ENCODE measurements around the gene EID3. TPM values are rescaled to one million over a fixed set of nuclear protein-coding genes. Genes with fewer than 3 reads are reported as not detected.

EID3 gene
- total and polyA plus RNA-seq, 7 donors = 0.28 to 1.3 (median 0.95) TPM

DNA sequence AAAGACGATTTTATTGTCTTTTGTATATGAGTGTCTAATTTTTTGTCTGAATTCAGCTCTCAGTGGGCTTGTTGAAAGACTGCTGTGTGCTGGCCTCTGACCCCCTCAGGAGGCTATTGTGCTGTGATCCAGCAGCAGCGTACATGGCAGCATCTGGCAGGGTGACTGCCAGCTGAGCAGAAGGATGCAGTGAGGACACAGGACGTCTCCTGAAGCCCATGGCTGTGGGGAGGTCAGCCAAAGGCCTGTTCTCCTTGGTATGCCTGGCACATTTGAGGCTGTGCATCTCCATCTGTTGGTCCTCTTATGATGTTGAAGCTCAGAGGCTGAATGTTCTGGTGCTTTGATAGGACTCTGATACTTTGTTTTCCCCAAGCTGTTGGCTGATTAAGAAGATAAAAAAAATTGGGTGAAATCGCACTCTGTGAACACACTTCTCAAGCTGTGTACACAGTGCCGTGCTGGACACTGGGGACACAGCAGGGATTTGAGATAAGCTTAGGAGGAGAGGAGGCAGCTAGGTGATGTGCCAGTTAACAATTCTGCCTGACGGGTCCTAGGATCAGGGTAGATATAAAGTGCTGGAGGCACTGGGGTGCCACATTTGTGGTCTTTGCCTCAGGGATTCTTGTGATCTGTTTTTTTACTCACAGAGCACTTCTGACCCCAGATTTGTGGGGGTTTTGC is 37.5 kb downstream of the EID3 start:
- ATAC-seq = peak in 1 of 4 donors; percentile 35
- TF ChIP-seq, protein P1, sequence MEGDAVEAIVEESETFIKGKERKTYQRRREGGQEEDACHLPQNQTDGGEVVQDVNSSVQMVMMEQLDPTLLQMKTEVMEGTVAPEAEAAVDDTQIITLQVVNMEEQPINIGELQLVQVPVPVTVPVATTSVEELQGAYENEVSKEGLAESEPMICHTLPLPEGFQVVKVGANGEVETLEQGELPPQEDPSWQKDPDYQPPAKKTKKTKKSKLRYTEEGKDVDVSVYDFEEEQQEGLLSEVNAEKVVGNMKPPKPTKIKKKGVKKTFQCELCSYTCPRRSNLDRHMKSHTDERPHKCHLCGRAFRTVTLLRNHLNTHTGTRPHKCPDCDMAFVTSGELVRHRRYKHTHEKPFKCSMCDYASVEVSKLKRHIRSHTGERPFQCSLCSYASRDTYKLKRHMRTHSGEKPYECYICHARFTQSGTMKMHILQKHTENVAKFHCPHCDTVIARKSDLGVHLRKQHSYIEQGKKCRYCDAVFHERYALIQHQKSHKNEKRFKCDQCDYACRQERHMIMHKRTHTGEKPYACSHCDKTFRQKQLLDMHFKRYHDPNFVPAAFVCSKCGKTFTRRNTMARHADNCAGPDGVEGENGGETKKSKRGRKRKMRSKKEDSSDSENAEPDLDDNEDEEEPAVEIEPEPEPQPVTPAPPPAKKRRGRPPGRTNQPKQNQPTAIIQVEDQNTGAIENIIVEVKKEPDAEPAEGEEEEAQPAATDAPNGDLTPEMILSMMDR (IDR thresholded peaks at IDR 0.05) = no peak
- H3K4me1 ChIP-seq = peaks cover 43% of the 10 kb centered on the region
- H3K27ac ChIP-seq = no peak overlapping the region
- intact Hi-C loops (cut with DNase I) = loop anchor here in 1 of 2 donors (5.0 kb wide), 1 partner anchor 34 kb away; no protein-coding TSS in a partner anchor
- no peak overlapping the region for H3K4me3 ChIP-seq
- WGBS, 3 donors = 60 to 81% (median 70%) methylated on average over 6 of the region's 6 CpGs
- no peak for DNase-seq
- H3K36me3 ChIP-seq (ENCODE audit: insufficient read depth in 1 of 2, low read depth in 1 of 2) = peaks cover 10 to 96% of the 10 kb centered on the region in 2 donors
- no peaks in the 10 kb centered on the region for H3K27me3 ChIP-seq (ENCODE audit: insufficient read depth in 3 of 3, low read length in 2 of 3)
- no peaks in the 10 kb centered on the region for H3K9me3 ChIP-seq

DNA sequence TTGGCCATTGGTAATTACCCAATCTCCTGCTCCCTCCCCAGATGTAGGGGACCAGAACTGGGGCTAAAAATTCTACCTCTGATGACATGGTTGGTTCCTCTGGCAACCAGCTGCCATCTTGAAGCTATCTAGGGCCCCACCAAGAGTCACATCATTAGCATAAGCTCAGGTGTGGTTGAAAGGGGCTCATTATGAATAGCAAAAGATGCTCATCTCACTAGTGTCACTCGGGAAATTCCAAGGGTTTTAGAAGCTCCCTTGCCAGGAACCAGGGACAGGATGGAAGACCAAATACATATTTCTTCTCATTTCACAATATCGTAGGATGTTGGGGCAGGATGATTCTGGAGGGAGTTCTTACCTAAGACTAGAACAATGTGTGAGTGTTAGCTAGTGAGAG is 38.6 kb downstream of the EID3 start:
- 93 to 95% (median 94%) methylated on average over 2 of the region's 2 CpGs for WGBS, 3 donors
- ATAC-seq (no peak), DNase-seq (no peak)
- Histone ChIP-seq H3K4me3 (no peak overlapping the region), H3K9me3 (no peaks in the 10 kb centered on the region), H3K4me1 (peaks cover 54% of the 10 kb centered on the region), H3K36me3 (ENCODE audit: insufficient read depth in 1 of 2, low read depth in 1 of 2) (peaks cover 10 to 96% of the 10 kb centered on the region in 2 donors), H3K27me3 (ENCODE audit: insufficient read depth in 3 of 3, low read length in 2 of 3) (no peaks in the 10 kb centered on the region), H3K27ac (no peak overlapping the region)
- TF ChIP-seq, protein P1 (IDR thresholded peaks at IDR 0.05) = no peak
- intact Hi-C loops (cut with DNase I) = loop anchor here in 1 of 2 donors (5.0 kb wide), 1 partner anchor 35 kb away; no protein-coding TSS in a partner anchor

DNA sequence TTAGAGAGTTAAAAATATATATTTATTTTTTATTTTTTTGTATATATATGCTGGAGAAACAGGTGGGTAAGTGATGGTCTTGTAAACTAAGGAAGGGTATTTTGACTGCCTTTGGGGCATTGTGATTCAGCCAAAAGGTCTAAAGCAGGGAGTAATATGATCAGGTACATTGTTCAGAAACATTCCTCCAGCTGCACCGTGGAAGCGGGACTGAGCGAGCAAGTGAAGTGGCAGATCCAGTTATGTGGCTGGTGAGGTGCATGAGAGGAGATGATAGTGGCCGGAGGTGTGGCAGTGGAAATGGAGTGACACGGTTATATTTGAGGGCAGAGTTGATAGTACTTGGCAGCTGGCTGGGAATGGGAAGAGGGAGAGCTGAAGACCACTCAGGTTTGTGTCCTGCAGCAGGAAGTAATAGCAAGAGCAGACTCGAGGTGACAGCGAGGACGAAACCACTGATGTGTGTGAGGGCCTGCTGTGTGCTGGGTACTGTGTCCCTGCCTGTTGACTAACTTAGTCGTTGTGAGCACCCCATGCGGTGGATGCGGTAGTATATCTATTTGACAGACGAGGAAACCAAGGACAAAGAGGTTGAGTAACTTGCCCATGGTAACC is 39.2 kb downstream of the EID3 start:
- WGBS, 3 donors = 78 to 83% (median 78%) methylated on average over 12 of the region's 12 CpGs
- TF ChIP-seq, protein P1 (IDR thresholded peaks at IDR 0.05) = no peak
- H3K27ac ChIP-seq = no peak overlapping the region
- H3K4me3 ChIP-seq = no peak overlapping the region
- intact Hi-C loops (cut with DNase I) = loop anchor here in 1 of 2 donors (5.0 kb wide), 1 partner anchor 35 kb away; no protein-coding TSS in a partner anchor
- H3K36me3 ChIP-seq (ENCODE audit: insufficient read depth in 1 of 2, low read depth in 1 of 2) = peaks cover 10 to 96% of the 10 kb centered on the region in 2 donors
- H3K27me3 ChIP-seq (ENCODE audit: insufficient read depth in 3 of 3, low read length in 2 of 3) = no peaks in the 10 kb centered on the region
- no peak for DNase-seq
- no peaks in the 10 kb centered on the region for H3K9me3 ChIP-seq
- no peak for ATAC-seq
- peaks cover 60% of the 10 kb centered on the region for H3K4me1 ChIP-seq

DNA sequence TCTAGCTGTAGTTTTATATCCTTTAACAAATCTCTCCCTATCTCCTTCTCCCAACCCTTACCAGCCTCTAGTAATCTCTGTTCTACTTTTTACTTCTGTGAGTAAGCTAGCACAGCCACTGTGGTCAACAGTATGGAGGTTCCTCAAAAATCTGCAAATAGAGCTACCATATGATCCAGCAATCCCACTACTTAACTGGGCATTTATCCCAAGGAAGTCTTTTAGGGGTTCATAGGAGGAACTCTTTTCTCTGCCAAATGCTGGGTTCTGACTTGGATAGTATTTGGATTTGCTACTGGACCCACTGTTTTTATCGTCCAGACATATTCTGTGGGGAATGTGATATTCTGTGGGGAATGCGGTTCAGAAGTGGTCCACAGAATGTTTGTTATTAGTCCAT is 41.1 kb downstream of the EID3 start:
- TF ChIP-seq, protein P1 (IDR thresholded peaks at IDR 0.05) = no peak
- WGBS, 3 donors = 51 to 70% (median 57%) methylated on average over 2 of the region's 2 CpGs
- Histone ChIP-seq H3K36me3 (ENCODE audit: insufficient read depth in 1 of 2, low read depth in 1 of 2) (peaks cover 14 to 96% of the 10 kb centered on the region in 2 donors), H3K27ac (peak overlapping the region; percentile 38), H3K4me1 (peaks cover 68% of the 10 kb centered on the region), H3K4me3 (no peak overlapping the region), H3K27me3 (ENCODE audit: insufficient read depth in 3 of 3, low read length in 2 of 3) (no peaks in the 10 kb centered on the region), H3K9me3 (no peaks in the 10 kb centered on the region)
- intact Hi-C loops (cut with DNase I) = loop anchor here in 1 of 2 donors (5.0 kb wide), 1 partner anchor 37 kb away; no protein-coding TSS in a partner anchor
- ATAC-seq = no peak
- no peak for DNase-seq
